ENCODE data around the gene CADM4. TPM values are rescaled to one million over a fixed set of nuclear protein-coding genes. Genes with fewer than 3 reads are reported as not detected.

The CADM4 gene
- total and polyA plus RNA-seq, 10 of the 15 experiments (the other 5 are each of a cell fraction or from before 2014, with no cell fraction given) = 0.04 to 0.12 (median 0.08) TPM; not detected in 5

DNA sequence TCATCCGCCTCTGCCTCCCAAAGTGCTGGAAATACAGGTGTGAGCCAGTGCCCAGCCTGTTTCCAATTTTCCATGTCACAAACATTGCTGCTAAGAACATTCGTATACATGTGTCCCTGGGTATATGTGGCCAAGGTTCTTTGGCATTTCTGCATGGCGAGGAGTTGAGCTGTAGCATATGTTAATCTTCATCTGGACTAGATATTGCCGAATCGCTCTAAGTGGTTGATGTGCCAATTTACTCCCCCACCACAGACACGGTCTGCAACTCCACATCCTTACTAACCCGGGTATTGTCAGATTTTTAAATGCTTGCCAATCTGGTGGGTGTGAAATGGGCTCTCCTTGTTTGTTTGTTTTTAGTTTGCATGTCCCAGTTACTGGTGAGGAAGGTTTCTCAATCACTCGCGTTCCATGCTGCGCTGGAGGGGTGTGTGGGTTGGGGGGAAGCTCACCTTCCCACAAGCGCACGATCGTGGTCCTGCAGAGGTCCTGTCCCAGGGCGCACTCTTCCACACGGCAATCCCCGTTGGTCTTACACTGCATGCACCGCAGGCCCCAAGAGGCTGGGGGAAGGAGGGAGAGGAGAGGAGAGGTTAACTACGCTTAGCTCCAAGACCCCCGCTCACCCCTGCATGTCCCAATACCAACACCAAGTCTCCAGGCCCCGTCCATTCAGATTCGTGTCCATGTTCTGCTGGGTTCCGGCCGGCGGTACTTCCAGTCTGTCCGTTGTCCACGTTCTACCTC is 27.7 kb upstream of the CADM4 start:
- ATAC-seq (no peak), FAIRE-seq (no peak), DNase-seq (ENCODE audit: low read depth, low spot score) (no peak)
- Histone ChIP-seq H2AFZ (ENCODE audit: control insufficient read depth, low read depth, low read length) (no peak overlapping the region), H3K4me3 (peak overlapping the region; percentile 59; the same call in 1 of the 2 replicates), H4K20me1 (ENCODE audit: control insufficient read depth, insufficient read depth) (no peaks in the 10 kb centered on the region), H3K27me3 (replicated peaks in 1 of 2; ENCODE audit: control insufficient read depth in 2 of 2, insufficient read depth in 2 of 2, low read length in 1 of 2) (no peaks in the 10 kb centered on the region), H3K9me3 (replicated peaks; ENCODE audit: control insufficient read depth, insufficient read depth, low read length) (no peaks in the 10 kb centered on the region), H3K4me2 (ENCODE audit: control insufficient read depth, insufficient read depth) (peak overlapping the region; percentile 85), H3K79me2 (ENCODE audit: control insufficient read depth, insufficient read depth, low read length) (no peaks in the 10 kb centered on the region), H3K27ac (ENCODE audit: control insufficient read depth, insufficient read depth) (no peak overlapping the region), H3K36me3 (ENCODE audit: control insufficient read depth in 2 of 2, insufficient read depth in 2 of 2, low read length in 1 of 2) (no peaks in the 10 kb centered on the region), H3K4me1 (ENCODE audit: control insufficient read depth, insufficient read depth, low read length) (peaks cover 14% of the 10 kb centered on the region), H3K9ac (ENCODE audit: control insufficient read depth, insufficient read depth, low read length) (no peak overlapping the region)
- 91% methylated on average over 26 of the region's 26 CpGs for WGBS (ENCODE audit: insufficient coverage, insufficient replicate concordance, low lambda C conversion rate, missing lambda C conversion rate)
- TF ChIP-seq NR2C1 (IDR thresholded peaks at IDR 0.05) = no peak
- TF ChIP-seq STAT3 (IDR thresholded peaks at IDR 0.05; ENCODE audit: low read depth, low read length) = no peak
- BruUV-seq (replicated peaks) = no TSS peak
- in situ Hi-C loops (cut with MboI) (no loop called here), intact Hi-C loops (cut with micrococcal nuclease; ENCODE audit: unreplicated experiment) (loop anchor here (5.0 kb wide), 1 partner anchor 80 kb away; no protein-coding TSS in a partner anchor)
- RAD21 ChIA-PET (ENCODE audit: unreplicated experiment) = interaction anchor here (1.0 to 2.9 kb wide), 7 partner anchors 8 to 204 kb away, joined by 4 to 86 read pairs (median 29); partner anchors contain the start of gene KCNN4
- POLR2A ChIA-PET = interaction anchor here (1.4 kb wide), 1 partner anchor 98 kb away, joined by 8 read pairs; no protein-coding TSS in a partner anchor
- SMC1A ChIA-PET (ENCODE audit: uncharacterized antibody, unreplicated experiment) = interaction anchor here (1.7 to 3.3 kb wide), 2 partner anchors 78 to 111 kb away, joined by 17 to 43 read pairs; partner anchors contain the start of gene KCNN4
- CTCF ChIA-PET = interaction anchor here (0.6 to 2.8 kb wide), 5 partner anchors 65 to 119 kb away, joined by 3 to 45 read pairs (median 4); partner anchors contain the start of genes IRGQ and ZNF576

DNA sequence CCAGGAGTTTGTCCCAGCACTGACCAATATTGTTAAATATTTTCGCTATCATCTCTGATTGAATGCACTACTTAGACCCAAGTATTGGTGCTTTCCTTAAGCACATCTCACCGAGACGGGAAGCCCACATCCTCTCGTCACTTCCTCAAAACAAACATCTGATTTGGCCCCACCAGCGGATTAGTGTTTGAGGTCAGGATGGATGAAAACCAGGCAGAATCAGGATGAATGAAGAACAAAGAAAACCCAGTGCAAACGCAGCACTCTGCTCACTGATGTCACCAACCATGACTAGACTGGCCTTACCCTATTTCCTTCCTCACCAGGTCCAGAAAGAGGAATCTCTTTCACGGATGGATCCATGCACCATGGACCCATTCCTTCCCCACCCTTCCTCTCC is 24.4 kb upstream of the CADM4 start:
- Histone ChIP-seq H3K27me3 (replicated peaks in 1 of 2; ENCODE audit: control insufficient read depth in 2 of 2, insufficient read depth in 2 of 2, low read length in 1 of 2) (no peaks in the 10 kb centered on the region), H3K9ac (ENCODE audit: control insufficient read depth, insufficient read depth, low read length) (no peak overlapping the region), H4K20me1 (ENCODE audit: control insufficient read depth, insufficient read depth) (no peaks in the 10 kb centered on the region), H3K4me3 (no peak overlapping the region), H2AFZ (ENCODE audit: control insufficient read depth, low read depth, low read length) (no peak overlapping the region; the same call in 1 of the 2 replicates), H3K27ac (ENCODE audit: control insufficient read depth, insufficient read depth) (peak overlapping the region; percentile 45; the same call in 1 of the 2 replicates), H3K4me2 (ENCODE audit: control insufficient read depth, insufficient read depth) (peak overlapping the region; percentile 50; the same call in 1 of the 2 replicates), H3K36me3 (ENCODE audit: control insufficient read depth in 2 of 2, insufficient read depth in 2 of 2, low read length in 1 of 2) (no peaks in the 10 kb centered on the region), H3K9me3 (replicated peaks; ENCODE audit: control insufficient read depth, insufficient read depth, low read length) (no peaks in the 10 kb centered on the region), H3K4me1 (ENCODE audit: control insufficient read depth, insufficient read depth, low read length) (peaks cover 14% of the 10 kb centered on the region), H3K79me2 (ENCODE audit: control insufficient read depth, insufficient read depth, low read length) (no peaks in the 10 kb centered on the region)
- ChIA-PET POLR2A (interaction anchor here (0.8 kb wide), 1 partner anchor 69 kb away, joined by 3 read pairs; the partner anchor contains the start of gene IRGQ), CTCF (no interaction called here), RAD21 (ENCODE audit: unreplicated experiment) (interaction anchor here (0.6 kb wide), 1 partner anchor 217 kb away, joined by 3 read pairs; no protein-coding TSS in a partner anchor), SMC1A (ENCODE audit: uncharacterized antibody, unreplicated experiment) (interaction anchor here (1.9 kb wide), 1 partner anchor 144 kb away, joined by 7 read pairs; no protein-coding TSS in a partner anchor)
- in situ Hi-C loops (cut with MboI) (no loop called here), intact Hi-C loops (cut with micrococcal nuclease; ENCODE audit: unreplicated experiment) (no loop called here)
- DNase-seq (ENCODE audit: low read depth, low spot score) (peak; percentile 35), FAIRE-seq (peak; percentile 66), ATAC-seq (no peak)
- WGBS (ENCODE audit: insufficient coverage, insufficient replicate concordance, low lambda C conversion rate, missing lambda C conversion rate) = 2% methylated on average over 7 of the region's 7 CpGs
- BruUV-seq (replicated peaks) = no TSS peak
- TF ChIP-seq JUND (IDR thresholded peaks at IDR 0.05; ENCODE audit: low read depth, low read length) (no peak), POU2F2 (IDR thresholded peaks at IDR 0.05; ENCODE audit: borderline replicate concordance, low read depth, low read length) (0 out of 3 replicates have a peak, but pooled peaks have one; percentile 19), ETV6 (conservative IDR thresholded peaks at IDR 0.05 in 1 of 2, IDR thresholded peaks at IDR 0.05 in 1 of 2; ENCODE audit: borderline replicate concordance in 1 of 2, low read depth in 1 of 2) (peak in 1 of 2 experiments; percentile 41; a peak in 1 of 4 replicates), RUNX3 (IDR thresholded peaks at IDR 0.05; ENCODE audit: low read length) (peak; percentile 78), JUNB (IDR thresholded peaks at IDR 0.05) (no peak), IKZF2 (IDR thresholded peaks at IDR 0.05) (peak; percentile 40 to 52; a peak in 2 of 4 replicates), FOS (IDR thresholded peaks at IDR 0.05; ENCODE audit: borderline replicate concordance, extremely low read depth, insufficient read length) (no peak), CREB1 (IDR thresholded peaks at IDR 0.05; ENCODE audit: low read depth) (peak; percentile 58), ZZZ3 (IDR thresholded peaks at IDR 0.05; ENCODE audit: control insufficient read depth, insufficient read length, low read depth) (no peak), ZNF24 (IDR thresholded peaks at IDR 0.05) (no peak)
